Stimulated activated CD4-positive, alpha-beta T cell treated with anti-CD3 and anti-CD28 coated beads, TNF-alpha, amount 100 ng/mL, for 4 hours (primary cell): Measurements from ENCODE around the gene MAOA.
"Not testable (repeated sequence)": the region's sequence is repeated elsewhere in the genome, so short reads cannot be mapped to it uniquely, and the experiment has no call there.

Source experiments
- DNase-seq, 3 experiments: peaks; one replicate each; pipeline ENCODE4 v3.0.0-alpha.2; 2020; ENCODE audit warnings: low read depth in 3 of 3

MAOA gene

DNA sequence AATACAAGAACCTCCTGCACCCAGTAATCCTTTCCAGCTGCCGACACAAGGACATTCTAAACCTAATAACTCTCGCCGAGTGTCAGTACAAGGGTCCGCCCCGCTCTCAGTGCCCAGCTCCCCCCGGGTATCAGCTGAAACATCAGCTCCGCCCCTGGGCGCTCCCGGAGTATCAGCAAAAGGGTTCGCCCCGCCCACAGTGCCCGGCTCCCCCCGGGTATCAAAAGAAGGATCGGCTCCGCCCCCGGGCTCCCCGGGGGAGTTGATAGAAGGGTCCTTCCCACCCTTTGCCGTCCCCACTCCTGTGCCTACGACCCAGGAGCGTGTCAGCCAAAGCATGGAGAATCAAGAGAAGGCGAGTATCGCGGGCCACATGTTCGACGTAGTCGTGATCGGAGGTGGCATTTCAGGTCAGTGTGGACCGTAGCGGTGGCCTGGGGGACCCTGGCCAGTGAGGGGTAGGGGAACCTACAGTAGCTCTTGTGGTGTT, at the start of gene MAOA:
Gene MAOA (plus strand): TSS at position 295 of the 490 bp plus-strand sequence. CDS start 43 bp downstream, at position 338.
- peak; percentile 0 to 17 (median 8) for DNase-seq

DNA sequence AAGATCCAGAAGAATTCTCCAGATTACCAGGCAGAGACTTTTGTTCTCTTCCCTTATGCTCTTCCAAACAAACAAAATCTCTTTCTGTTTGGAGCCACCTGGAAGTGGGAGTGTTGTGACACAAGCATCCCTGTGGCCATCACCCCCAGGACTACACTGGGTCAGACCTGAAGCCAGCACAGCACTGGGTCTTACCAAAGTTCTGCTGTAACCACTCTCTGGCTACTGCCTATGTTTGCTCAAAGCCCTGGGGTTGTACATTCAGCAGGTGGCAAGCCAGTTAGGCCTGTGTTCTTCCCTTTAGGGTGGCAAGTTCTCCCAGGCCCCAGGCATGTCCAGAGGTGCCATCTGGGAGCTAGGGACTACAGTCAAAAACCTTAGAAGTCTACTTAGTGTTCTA, 43.7 kb upstream of the MAOA start:
- DNase-seq, result no peak

DNA sequence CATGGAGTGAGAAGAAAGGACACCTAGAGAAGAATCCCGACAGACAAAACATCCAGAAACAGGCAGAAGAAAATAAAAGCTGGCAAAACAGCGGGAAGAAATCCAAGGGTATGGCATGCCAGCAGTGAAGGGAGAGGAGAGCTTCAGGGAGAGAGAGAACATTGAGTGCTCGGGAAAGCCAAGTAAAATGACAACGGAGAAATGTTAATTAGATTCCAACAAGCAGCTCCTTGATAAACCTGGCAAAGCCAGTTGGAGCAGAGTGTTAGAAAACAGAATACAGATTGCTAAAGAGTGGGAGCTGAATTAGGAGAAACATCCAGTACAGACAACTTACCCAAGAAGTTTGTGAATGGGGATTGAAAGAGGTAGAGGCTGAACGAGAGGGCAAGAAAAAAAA, 40.4 kb upstream of the MAOA start:
- no peak for DNase-seq

DNA sequence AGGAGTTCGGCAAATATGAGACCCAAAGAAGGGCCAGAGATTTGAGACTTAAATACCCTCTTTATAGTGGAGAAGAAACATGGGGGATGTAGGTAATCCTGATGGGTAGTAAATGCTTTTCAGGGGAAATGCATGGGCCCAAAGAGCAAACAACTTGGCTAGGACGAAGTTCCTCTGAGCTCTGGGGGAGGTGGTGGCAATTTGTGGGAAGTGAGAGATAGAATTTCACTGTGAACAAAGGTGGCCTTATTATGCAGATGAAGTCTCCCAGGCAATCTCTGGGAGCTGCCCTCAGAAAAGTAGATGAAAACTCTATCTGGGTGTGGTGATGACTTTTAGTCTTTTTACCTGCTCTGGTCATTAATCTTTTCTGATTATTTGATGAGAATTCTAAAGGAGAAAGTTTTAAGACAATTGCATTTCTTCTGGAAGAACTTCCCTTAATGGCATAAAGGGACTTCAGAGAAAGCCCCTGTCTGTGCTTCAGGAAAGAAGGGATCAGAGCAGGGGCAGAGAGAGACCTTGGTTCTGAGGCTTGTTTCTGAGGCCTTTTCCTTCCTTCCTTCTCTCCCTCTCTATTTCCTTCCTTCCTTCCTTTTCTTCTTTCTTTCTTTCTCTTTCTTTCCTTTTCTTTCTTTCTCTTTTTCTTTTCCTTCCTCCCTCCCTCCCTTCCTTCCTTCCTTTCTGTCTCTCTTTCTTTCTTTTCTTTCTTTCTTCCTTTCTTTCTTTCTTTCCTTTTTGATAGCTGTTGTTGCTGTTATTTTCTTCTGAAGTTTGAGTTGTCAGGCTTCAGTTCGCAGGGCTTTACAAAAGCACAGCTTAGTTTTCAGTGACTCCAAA, 37.5 kb upstream of the MAOA start:
- DNase-seq, result no peak

DNA sequence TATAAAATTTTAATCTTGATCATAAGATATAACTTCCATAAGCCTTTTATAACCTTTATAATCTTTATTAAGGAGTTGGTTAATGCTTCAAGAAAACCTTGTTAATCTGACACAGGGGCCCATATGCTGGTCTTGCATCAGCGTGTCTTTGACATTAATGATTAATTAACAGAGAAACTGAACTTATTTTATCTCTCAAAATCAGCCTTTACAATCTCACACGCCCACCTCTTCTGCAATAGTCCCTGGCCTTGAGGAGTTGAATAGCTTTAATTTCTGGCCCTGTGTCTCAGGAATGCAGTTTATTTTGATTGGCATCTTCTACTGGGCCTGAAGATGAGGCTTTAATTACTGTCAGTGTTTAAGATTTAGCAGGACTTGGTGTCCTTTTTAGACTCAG, 36.2 kb upstream of the MAOA start:
- not testable (repeated sequence) for DNase-seq

DNA sequence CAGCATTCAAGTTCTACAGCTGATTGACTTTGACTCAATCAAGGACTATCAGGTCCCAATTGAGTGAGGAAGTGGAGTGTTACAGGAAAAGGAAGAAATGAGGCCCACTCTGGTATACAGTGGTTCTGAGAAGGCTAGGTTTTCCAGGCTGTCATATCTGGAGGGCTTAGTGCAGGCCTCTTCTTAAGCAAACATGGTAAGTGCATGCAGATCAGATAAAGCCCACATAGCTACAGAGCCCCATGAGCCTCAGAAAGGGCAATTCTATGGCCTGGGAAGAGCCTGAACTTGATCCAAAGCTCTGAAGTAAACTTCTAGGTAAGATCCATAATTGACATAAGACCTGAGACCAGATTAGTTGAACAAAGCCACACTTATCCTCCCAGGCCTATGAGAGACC, 29.0 kb upstream of the MAOA start:
- DNase-seq, result no peak

DNA sequence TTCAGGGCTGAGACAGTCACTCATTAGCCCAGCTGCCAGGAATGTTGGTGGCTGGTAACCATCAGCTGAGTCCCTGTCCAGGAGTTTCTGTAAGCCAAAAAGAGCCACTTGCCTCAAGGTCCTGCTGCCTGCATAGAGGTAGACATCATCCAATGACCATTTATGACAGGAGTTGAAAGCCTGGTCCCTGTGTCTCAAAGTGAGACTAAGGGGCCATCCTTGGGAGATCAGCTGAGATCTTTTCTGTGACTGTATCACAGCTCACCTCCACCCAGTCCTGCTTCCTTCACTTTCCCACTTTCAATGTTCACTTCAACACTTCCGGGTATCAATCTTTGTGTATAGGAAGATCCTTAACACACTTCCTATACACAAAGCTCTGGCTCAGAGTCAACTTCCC, 28.4 kb upstream of the MAOA start:
- DNase-seq, result no peak

DNA sequence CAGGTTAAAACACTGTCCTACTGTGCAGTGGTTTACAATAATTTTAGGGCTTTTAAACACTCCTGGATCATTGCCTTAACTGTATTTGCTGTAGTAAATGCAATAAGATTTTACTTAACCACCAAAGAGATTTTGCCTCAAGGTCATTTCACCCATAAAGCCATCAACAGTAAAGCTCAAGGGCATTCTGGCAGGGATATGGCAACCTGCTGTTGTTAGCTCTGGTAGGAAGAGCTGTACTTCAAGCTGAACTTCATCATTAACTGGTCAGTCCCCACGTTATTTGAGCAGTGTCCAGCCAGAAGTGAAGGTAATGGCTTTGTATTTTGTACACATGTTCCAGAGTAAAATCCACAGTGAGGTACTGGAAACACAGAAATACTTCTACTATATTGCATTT, 26.9 kb upstream of the MAOA start:
- DNase-seq, result no peak

DNA sequence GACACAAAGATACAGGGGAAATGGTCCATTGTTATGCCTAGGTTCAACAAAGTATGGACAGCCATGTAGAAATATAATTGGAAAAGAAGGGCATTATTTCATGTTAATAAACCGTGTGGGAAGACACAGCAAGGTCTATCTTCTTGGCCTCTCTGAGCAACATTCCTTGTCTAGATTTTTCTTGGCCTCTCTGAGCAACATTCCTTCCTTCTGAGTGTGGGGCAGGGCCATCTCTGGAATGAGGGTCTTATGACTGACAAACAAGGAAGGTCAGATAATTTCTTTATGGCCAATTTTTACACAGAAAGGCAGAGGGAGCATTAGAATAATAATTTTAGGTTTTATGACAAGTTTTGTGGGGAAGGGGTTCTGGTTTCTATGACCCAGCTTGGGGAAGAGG, 24.3 kb upstream of the MAOA start:
- DNase-seq, result no peak

DNA sequence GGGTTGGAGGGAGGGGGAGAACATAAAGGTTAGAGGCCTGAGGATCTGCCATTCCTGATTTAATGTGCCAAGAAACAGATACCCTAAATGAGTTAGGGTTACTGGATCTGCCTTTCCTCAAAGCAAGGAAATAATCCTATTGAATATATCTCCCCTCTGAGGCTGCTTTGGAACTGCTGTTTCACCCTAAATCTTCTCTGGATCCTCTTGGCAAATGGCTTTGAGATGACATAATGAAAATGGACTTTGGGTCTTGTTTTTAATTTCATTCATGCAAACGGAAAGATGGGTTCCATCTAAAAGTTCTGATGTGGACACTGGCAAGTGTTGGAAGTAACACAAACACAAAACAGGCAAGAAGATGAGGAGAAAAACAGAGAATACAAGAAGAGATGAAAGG, 23.0 kb upstream of the MAOA start:
- no peak for DNase-seq

DNA sequence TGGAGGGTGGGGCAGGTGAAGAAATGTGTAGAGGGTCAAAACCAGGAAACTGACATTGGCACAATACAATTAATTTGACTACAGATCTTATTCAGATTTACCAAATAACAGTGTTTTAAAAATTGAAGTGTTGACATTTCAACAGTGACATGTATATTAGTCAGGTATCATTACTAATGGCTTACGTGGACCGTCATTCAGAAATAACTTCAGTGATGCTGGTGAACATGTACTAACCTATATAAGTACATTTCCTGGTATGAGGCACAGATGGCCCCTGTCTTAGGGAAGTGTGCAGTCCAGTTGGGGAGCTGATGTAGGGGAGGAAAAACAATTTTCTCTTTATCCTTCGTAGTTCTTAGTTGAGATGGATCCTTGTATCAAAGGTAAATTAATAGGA, 22.3 kb upstream of the MAOA start:
- DNase-seq, result no peak

DNA sequence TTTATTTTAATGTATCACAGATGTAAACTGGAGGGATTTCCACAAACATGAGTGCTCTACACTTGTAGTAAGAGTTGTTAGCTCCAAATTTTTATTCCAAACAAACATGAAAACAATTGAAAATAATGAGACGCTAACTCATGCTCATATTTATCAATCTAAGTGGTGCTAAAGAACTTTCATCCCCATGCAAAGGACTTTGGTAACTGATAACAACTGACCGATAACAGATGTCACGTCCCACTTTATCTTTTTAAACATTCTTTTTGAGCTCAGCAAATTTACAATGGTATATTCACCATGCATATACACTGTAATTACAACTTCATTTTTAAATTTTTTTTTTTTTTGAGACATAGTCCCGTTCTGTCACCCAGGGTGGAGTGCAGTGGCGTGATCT, 15.6 kb upstream of the MAOA start:
- no peak for DNase-seq

DNA sequence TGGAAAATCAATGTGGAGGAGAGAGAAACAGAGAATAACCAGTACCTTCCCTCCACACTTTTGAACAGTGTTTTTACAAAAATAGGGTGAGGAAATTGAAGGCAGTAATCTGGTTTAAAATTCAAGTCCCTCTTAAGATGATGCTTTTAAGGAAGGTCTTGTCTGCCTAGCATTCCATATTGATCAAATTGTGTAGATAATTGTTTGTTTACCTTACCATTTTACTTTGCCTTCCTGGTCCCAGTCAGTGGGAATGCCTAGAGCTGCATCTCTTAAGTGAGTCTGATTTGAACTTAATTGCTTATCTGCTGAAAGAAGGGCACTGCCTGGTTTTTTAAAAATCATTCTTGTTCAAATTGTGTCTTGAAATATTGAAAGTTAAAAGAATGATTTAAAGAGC, 14.4 kb upstream of the MAOA start:
- no peak for DNase-seq

DNA sequence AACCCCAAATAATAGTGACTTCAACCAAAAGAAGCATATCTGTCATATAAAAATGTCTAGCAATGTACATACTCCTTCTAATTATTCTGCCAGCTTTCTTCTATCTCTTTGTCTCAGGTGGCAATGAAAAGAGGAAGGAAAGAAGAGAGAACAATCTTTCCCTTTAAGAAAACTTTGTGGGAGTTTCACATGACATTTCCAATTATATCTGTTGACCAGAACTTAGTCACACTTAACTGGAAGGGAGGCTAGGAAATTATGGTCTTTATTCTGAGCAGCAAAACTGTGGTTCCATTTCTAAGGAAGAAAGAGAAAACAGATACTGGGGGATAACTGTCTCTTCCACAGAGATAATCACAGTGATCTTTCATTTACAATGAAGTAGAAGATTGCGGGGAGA, 12.9 kb upstream of the MAOA start:
- DNase-seq, result no peak

DNA sequence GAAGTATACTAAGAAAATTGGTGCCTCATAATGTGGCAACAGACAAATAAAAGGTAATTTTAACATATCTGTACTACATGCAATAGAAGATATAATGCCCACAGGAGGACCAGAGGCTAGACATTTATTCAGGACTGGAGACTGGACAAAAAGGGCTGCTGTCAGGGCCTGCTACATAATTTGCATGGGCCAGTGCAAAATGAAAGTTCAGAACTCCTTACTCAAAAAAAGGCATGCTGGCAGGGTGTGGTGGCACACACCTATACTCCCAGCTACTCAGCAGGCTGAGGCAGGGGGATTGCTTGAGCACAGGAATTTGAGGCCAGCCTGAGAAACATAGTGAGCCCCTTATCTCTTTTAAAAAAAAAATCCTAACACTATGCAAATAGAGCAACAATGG, 12.4 kb upstream of the MAOA start:
- no peak for DNase-seq

DNA sequence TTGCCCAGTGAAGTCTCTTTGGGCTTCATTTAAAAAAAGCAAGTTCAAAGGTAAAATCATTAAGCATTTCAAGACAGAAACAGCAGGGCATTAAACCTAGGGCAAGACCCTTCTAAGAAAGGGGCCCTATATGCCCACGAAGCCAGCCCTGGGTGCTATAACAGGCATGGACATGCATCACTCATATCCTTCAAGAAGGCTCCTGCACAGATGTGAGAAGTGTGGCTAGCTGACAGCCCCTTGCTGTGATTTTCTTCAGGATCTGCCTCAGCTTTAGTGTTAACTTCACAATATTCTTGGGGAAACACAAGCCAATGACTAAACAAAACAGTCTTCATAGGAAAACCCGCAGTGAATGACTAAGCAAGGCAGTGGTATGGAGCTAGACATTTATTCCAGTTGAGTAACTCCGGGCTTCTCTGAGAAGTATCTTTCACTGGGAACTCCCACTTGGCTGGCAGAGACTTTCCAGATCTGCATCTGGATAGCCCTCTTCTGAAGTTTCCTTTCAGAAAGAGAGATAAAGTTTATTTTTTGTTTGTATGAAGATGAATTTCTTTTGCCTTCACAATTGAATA, 11.9 kb upstream of the MAOA start:
- no peak for DNase-seq

DNA sequence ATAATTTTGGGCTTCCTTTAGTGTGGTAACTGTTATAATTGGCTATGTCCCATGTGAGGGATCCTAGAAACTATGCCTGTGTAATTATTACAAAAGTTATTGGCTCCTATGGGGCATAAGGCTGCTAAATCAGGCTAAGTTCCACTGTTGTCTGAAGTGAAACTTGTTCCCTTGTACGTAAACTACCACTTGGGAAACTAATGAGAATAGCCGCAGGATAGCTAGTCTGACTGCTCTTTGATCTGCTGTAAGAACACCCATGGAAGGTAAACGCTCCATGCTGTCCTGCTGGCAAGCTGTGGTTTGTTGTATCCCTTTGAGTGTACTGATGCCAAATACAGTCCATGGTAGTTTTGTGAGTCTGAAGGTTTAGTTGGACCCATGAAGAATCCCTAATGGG, 9.3 kb upstream of the MAOA start:
- DNase-seq, result no peak

DNA sequence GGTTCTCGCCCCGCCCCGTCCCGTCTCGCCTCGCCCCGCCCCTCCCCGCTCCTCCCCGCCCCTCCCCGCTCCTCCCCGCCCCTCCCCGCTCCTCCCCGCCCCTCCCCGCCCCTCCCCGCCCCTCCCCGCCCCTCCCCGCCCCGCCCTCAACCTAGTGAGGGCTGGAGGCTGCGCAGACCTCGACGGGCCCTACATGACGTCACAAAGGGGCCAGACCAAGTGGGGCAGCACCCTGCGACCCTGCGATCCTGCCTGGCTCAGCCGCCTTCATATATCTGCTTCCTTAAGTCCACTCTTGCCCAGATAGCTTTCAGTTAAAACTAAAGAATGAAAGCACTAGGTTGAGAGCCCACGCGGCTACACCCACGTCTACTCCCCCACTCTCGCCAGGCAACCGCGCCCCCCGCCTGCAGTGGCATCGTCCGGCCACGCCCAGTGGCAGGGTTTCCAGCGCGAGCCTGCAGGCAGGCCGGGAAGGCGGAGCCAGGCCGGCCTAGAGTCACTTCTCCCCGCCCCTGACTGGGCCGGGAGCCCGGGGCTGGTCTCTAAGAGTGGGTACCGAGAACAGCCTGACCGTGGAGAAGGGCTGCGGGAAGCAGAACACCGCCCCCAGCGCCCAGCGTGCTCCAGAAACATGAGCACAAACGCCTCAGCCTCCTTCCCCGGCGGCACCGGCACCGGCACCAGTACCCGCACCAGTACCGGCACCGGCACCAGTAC, 1.5 kb upstream of the MAOA start:
- peak; percentile 64 to 75 (median 68) for DNase-seq

DNA sequence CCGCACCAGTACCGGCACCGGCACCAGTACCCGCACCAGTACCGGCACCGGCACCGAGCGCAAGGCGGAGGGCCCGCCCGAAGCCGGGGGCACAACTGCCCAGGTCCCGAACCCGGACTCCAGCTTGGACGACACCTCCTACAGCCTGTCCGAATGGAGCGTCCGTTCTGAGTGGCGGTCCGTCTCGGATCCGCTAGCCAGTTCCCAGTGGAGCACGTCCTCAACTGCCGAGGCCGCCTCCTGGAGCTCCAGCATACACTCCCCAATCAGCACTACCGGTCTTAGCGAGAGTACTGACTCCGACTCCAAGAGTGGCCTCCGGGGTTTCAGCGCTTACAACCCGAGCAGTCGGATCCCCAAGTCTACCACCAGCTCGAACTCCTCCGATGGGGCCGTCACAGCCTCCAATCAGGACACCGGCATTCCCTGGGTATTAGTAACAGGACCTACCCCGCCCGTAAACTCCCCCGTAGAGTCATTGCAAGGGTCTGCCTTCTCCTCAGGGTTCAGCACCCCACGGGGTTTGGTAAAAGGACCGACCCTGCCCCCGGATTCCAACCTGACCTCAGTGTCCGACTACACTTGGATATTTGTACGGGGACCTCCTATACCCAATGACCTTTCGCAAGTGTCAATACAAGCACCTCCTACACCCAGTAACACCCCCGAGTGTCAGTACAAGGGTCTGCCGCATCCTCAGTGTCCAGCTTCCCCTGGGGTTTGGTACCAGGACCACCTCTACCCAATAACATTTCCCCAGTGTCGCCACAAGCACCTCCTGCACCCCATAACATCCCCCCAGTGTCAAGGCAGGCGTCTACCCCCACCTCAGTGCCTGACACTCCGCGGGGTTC, 721 bp upstream of the MAOA start:
- DNase-seq, result no peak

DNA sequence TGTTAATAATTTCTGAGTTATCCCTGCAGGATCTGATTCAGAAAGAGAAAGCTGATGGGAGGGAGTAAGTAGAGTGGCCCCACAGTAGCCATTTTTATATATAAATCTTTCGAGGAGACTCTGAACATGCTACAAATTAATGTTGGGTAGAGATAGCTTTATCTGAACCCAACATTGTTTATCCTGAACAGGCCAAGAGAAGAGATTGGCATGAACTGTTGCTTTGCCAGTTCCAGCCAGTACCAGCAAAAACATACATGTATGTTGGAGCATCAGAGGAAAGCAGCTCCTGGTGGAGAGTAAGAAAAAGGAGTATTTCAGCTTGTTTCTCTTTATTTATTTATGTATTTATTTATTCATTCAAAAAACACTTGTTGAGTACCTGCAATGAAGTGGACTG, 1.6 kb downstream of the MAOA start:
- no peak for DNase-seq

DNA sequence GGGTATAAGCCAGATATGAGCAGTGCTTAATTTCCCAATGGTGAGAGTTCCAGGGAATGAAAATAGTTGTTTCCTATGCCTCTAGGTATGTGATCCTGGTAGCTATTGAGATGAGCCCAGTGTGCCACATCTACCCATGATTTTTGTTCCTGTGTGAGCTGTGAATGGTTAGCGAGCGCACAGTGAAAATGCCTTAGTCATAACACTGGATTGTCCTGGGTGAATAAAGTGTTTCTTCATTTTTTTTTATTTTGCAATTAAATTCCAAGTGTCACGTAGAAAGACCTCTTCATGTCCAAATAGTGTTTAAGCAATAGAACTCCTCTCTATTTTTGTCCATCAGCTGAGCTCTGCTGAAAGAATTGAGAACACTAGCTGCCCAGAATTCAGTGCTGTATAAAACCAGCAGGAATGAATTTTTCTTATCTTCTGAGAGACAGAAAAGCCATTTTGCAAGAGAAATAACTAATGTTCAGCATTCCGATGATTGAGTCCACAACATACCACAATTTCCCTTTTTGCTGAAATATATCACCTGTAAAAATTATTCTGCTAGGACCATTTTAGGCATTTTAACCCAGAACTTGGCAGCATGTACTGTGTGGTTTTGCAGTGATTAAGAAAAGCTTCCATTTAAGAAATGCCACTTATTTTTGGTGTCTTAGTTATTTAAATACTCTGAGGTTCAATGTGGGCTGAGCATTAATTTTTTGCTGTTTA, 5.6 kb downstream of the MAOA start:
- DNase-seq, result no peak
